HuH-7.5 (cell line): ENCODE data around the gene DOCK9.

Source experiments
- DNase-seq: peaks from one replicate; pipeline ENCODE4 v3.0.0; 2011; ENCODE audit warnings: low spot score

The DOCK9 gene

GRCh38 chr13:98976941-98977340, 923 bp downstream of the DOCK9 start:
- no peak for DNase-seq

- DNase-seq = no peak
Observed at GRCh38 chr13:98976338-98976737, 1.5 kb downstream of the DOCK9 start.

DNA sequence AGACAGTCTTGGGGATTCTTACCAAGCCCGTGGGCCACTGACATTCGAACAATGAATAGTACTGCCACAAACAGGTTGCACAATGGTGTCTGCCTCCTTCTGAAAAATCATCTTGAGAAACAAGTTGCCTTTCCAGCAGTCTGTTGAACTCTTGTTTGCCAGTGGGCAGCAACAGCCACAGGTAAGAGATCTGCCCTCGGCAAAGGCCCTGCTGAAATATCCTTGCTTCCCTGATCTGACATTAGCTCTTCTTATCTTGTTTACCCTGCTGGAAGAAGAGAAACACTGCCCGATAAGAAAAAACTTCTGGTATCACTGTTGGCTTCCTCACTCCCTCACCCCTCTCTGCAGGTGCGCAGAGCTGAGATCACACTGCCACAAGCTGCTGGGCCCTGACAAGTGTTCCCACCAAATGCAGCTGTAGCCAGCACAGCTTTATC, 2.0 kb downstream of the DOCK9 start:
- DNase-seq = no peak

GRCh38 chr13:98974053-98974452, 3.8 kb downstream of the DOCK9 start:
- no peak for DNase-seq

DNA sequence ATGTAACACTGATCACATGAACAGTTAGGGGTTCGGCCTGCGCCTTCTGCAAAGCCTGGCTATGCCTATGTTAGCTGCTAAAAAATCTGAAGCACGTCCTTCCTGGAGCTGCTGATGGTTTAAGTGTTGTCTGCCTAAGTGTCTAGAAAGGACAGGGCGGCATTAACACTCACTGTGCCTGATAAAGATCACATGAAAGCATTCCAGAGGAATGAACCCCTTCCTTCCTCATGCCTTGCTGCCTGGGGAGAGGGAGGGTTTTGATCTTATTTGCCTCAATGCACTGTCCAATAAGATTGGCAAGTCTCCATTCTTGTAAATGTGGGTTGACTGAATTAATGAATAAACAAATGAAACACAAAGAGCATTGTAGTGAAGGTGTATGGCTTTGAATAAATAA, 5.2 kb downstream of the DOCK9 start:
- DNase-seq = no peak

- DNase-seq = no peak
Observed at GRCh38 chr13:98972059-98972458, 5.8 kb downstream of the DOCK9 start.

DNA sequence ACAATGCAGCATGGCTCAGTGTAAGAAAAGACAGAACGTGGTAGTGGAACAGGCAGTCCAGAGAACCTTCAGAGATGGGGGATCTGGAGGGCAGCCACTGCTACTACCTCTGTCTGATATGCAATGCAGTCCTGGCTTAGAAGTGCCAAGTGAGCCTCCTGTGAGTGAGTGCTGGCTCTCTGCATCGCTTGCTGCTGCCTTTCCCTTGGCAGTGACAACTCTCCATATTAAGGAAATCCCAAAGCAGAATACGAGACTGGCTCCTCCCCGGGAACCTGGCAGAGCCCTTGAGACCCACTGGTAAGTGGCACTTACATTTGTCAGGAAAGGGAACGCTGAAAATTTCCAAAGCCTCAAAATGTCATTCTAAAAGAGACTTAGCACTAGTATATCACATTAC, 7.5 kb downstream of the DOCK9 start:
- DNase-seq = no peak

DNA sequence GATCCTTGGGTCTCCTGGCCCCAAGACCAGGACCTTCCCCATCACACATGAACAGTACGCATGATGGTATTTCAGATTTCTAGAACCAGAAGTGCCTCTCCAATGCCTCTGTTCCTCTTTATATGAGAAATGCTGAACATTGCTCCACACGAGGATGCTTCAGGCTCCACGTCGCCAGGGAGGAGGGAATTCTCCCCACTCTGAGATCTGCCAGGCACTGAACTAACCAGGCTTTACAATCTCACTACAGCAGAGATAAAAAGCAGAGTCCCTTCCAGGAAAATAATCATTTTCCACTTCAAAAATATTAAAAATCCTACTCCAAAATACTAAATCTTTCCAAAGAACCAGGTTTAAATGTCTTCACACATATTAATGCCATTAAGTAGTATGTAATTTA, 10.4 kb downstream of the DOCK9 start:
- no peak for DNase-seq

GRCh38 chr13:98966019-98966418, 11.8 kb downstream of the DOCK9 start:
- DNase-seq = no peak

DNA sequence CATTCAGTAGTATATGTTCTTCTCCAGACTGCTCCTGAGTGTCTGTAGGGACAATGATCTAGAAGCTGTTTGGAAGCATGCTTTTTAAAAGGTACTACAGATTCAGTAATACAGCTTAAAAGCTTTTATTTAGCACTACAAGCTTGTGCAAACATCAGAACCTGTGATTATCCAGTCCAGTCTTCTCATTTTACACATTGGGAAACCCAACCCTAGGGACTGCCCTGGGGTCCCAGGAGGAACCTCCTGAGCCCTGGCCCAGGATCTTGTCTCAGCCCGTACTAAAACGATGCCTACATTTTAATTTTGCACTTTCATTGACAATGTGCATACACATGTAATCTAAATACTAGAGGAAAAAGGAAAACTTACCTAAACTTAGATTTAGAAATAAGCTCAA, 12.5 kb downstream of the DOCK9 start:
- DNase-seq = no peak

DNA sequence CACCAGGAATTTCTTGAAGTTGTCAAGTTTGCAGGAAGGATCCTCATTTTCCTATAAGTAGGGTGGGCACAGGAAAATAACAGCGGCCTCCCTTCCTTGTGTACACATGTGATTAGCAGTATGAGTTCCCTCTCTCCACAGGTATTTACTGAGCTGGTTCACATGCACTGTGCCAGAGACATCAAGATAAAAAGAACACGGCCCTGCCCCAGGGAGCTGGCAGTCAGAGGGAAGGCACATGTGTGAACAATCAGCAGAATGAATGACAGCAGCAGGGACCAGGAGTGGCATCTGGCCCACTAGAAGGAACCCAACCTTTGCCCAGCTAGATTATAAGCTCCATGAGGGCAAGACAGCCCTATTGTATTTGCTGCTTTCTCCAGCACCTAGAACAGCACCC, 13.9 kb downstream of the DOCK9 start:
- DNase-seq = no peak

DNA sequence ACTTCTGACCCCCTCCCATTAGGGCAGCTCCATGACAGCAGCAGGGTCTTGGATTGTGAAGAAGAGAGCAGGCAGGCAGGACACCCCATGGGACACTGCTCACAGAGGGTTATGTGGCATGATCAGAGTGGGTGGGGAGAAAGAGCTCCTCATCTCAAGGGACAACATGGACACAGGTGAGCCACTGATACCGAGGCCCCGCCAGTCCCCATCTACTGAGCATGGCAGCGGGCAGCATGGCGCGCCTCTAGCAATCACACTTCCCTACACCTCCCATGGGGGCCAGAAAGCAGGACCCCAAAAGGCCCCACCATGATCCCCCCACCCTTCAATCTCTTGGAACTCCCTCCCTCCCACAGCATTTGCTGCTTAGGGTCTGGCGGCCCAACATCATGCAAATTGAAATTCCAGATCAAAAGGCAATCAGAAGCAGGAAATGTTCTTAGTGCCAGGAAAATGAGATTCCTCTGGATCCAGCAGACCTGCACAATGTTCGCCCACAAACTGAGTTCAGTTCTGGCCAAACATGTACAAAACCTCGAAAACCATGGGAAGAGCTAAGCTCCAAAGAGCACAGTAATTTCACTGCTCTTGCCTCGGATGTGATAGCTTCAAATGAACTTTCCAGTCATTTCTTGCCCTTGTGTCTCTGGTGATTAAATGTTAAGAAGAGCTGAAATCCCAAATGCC, 14.8 kb downstream of the DOCK9 start:
- no peak for DNase-seq

DNA sequence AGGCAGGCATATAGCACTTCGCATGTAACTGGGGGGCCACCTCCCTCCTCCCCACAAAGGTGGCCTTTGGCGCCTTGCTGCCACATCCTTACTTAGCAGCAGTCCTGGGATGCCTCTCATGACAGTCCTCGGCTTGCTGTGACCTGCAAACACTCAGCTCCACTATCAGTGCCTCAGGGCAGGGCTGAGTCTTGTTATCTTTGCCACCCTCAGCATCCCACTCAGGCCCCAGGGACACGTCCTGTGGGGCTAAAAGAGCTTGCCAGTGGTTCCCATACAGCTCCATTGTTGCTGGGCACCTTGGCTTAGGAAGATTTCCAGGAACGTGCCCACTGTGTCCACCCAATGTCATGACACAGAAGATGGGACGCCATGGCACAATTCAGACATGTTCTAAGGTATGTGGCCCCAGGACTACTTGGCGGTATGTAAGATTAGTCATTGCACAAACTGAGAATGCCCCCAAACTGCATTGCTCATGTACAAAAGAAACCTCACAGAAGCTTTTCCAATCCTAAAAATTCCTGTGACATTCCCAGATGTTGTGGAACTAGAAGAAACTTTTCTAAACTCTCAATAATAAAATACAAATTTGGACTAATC, 16.3 kb downstream of the DOCK9 start:
- DNase-seq = no peak

DNA sequence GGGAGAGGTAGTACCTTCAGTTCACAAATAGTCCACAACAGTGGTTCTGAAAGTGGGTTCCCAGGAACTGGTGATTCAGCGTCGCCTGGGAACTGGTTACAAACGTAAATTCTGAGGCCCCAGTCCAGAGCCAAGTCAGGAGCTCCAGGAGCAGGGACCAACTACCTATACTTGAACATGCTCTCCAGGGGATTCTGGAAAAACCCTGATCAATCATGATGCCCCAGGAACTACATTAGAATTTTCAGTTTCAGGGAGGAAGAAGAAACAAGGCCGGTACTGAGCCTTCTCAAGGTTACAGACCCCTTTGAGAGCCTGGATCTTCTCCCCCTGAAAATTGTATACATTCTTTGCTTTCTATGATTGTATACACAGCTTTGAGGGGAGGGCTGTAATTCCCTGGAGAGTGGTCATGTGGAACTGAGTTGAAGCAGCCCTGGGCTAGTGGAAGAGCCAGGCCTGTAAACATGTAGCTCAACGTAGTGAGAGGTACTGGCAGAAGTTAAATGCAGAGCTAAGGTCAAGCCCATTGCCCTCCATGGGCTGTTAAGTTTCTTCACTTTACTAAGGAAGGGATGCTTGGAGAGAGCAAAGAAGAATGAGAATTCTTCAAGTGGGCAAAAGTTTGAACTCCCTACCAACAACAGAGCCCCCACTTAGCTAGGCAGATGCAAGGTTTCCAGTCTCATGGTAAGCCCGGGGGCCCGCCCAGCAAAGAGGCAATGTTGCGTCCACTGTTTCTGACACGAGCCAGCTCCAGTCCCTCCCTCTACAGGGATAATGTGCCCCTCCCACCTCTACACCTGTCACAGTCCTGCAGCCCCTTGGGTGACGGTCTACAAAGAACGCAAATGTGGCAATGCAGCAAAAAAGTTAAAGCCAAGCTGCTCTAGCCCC, 17.0 kb downstream of the DOCK9 start:
- DNase-seq = no peak

GRCh38 chr13:98959786-98960605, 17.9 kb downstream of the DOCK9 start:
- no peak for DNase-seq

DNA sequence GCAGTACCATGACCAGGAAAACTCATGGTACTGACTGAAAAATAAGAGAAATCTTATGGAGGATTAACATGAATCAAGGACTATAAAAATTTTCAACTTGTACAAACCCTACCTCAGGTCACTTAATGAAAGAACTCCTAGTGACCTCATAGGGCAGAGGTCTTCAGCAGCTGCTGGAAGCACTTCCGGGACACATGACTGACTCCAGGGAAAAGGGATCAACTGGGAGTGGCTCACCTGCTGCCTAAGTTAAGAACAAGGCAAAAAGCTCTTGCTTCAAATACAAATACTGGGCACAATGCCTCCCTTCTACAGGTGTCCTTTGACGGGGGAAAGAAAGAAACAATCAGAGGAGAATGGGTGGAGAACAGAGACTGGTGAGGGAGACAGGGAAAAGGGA, 18.6 kb downstream of the DOCK9 start:
- no peak for DNase-seq

DNA sequence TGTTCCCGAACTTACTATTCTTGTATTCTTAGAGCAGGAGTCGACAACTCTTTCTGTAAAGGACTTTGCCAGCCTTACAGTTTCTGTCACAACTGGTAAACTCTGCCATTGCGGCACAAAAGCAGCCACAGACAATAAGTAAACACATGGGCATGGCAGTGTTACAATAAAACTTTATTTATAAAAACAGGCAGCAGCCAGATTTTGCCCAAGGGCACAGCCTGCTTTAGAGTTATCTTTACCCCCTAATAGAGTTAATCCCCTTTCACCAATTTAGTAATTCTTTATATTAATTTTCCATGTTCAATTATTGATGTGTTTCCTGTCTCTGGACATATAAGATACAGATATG, 19.4 kb downstream of the DOCK9 start:
- DNase-seq = no peak

DNA sequence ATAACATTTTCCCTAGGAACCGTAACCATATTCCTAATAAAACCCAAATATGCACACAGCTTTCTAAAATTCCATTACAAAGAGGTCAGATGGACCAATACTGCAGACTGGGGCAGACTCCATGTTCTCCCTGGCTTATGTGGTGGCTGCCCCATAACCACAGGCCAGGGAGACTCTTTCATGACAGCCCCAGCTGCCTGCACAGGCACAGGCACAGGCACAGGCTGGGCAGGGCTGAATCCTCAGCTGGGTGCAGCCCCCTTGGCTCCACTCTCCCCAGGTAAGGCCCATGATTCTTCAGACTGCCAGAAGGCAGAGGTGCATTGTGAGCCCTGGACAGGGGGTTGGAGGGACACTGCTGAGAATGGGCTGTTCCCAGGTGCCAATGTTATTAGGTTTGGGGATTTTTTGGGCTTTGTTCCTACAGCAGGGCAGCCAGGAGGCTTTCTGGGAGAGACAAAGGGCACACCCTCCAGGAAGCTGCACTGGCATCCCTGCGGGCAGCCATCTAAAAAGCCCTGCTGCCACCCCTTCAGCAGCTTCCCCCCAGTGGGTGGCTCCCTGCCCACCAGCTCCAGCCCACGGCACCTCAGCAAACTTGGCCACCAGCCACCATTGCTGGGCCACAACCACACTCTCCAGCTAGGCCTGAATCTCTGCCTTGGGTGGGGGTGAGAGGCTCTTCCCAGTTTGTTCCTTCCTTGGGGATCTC, 20.0 kb downstream of the DOCK9 start:
- no peak for DNase-seq

- DNase-seq = no peak
Observed at GRCh38 chr13:98955336-98955735, 22.5 kb downstream of the DOCK9 start.

DNA sequence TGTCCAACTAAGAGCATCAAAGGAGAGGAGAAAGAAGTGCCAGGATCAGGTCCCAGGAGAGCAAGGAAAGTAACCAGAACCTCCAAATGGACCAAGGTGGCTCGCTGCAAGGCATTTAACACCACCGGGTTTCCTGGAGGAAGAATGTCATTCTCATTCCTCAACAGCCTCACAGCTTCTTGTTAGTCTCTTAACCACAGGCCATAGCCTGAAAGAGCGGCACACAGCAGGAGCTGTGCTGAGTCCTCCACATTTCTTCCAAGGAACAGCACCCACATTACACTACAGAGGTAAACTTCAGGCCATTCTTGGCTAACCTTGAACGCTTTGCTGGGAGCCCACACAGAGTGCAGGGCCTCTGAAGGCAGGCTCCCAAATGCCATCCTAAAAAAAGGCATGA, 23.6 kb downstream of the DOCK9 start:
- DNase-seq = no peak

- no peak for DNase-seq
Observed at GRCh38 chr13:98951266-98951665, 26.6 kb downstream of the DOCK9 start.

GRCh38 chr13:98950705-98951104, 27.2 kb downstream of the DOCK9 start:
- no peak for DNase-seq
